Sigmoid colon (tissue), 7 donors: Measurements from ENCODE around the gene SPTAN1. TPM values are rescaled to one million over a fixed set of nuclear protein-coding genes. Genes with fewer than 3 reads are reported as not detected.
"Not testable (repeated sequence)": the region's sequence is repeated elsewhere in the genome, so short reads cannot be mapped to it uniquely, and the experiment has no call there.

ENCODE experiments used
- DNase-seq: peaks from one replicate; pipeline ENCODE4 v3.0.0-alpha.2; 2019
- H3K27ac ChIP-seq, 4 donors: fragments of 200-600 bp; sonication (generic); one replicate each; pipeline ENCODE4 v1.5.1; 2016 to 2019; ENCODE audit warnings: mild to moderate bottlenecking in 1 of 4
- H3K27me3 ChIP-seq, 3 donors: fragments of 200-600 bp; sonication (generic); one replicate each; pipeline ENCODE4 v1.5.1; 2019; ENCODE audit warnings: mild to moderate bottlenecking in 1 of 3
- H3K36me3 ChIP-seq, 4 donors: fragments of 200-600 bp; sonication (generic); one replicate each; pipeline ENCODE4 v1.5.1; 2016 to 2019
- H3K4me1 ChIP-seq, 4 donors: fragments of 200-600 bp; sonication (generic); one replicate each; pipeline ENCODE4 v1.5.1; 2017 to 2019
- H3K4me3 ChIP-seq, 4 donors: fragments of 200-600 bp; sonication (generic); one replicate each; pipeline ENCODE4 v1.5.1; 2017 to 2019; ENCODE audit warnings: mild to moderate bottlenecking in 2 of 4, moderate library complexity in 1 of 4
- H3K9me3 ChIP-seq, 4 donors: fragments of 200-600 bp in 3 of 4; sonication (generic) in 3 of 4; one replicate each; pipeline versions ENCODE4 v1.5.1 to v1.6.1; 2013 to 2019
- EP300 ChIP-seq, 4 donors: sonication (generic); formaldehyde crosslinking; IDR thresholded peaks; one replicate each; pipeline ENCODE4 v1.6.1; 2017; ENCODE audit warnings: antibody characterized with exemption in 4 of 4
- POLR2A ChIP-seq, 2 donors: fragments of 450-650 bp; IDR thresholded peaks; one replicate each; pipeline ENCODE4 v1.6.1; 2016; ENCODE audit warnings: antibody characterized with exemption in 2 of 2, mild to moderate bottlenecking in 2 of 2, moderate library complexity in 2 of 2
- POLR2AphosphoS5 ChIP-seq, 4 donors: sonication (generic); formaldehyde crosslinking; IDR thresholded peaks; one replicate each; pipeline ENCODE4 v1.6.1; 2017; ENCODE audit warnings: antibody characterized with exemption in 4 of 4
- WGBS, 2 donors: extraction: QIAGEN DNeasy Blood & Tissue Kit; methylation state at CpG; one replicate each; pipeline ENCODE4 v1.1.7; 2013; 5-methylcytosine and 5-hydroxymethylcytosine counted together
- intact Hi-C: fragments of 100-400 bp; cut with DNase I; formaldehyde crosslinking; loops from one replicate; pipeline ENCODE4 v1.15.1; 2023
- polyA plus RNA-seq, 3 donors: library from polyadenylated mRNA; stranded (reverse); fragments of 200-250 nt; gene quantifications; one replicate each; pipeline ENCODE4 v1.2.3, GENCODE V29; 2013
- total RNA-seq, 4 donors: library from RNA; depleted of rRNA; stranded (reverse); fragments of >200 nt; gene quantifications; one replicate each; pipeline ENCODE4 v1.1.0, GENCODE V29; 2016
- TF ChIP-seq, protein P1 (sequence below), 4 experiments: fragments of 450-650 bp in 3 of 4; fragments of 200-600 bp in 1 of 4; IDR thresholded peaks; one replicate each; pipeline ENCODE4 v1.5.1; 2016 to 2019; ENCODE audit warnings: antibody characterized with exemption in 4 of 4, mild to moderate bottlenecking in 3 of 4, moderate library complexity in 2 of 4
- donor health status: healthy with polysubstance abuse.
- donor health status: Bipolar disorder and iron deficiency.
- donor health status: healthy.

The SPTAN1 gene
- total and polyA plus RNA-seq, 7 donors = 43.5 to 306 (median 154) TPM

DNA sequence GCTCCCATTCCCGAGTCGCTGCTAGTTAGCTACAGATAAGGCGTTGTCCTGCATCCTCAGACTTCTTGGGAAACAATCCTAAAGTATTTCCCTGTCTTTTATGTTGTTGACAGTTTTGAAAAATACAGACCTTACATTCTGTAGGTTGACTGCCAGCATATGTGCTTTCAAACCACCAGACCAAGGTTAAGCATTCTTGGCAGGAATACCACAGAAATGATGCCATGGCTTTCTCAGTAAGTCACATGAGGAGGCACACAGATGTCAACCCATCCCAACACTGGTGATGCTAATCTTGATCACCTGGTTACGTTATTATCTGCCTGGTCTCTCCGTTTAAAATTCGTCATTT, 47.0 kb upstream of the SPTAN1 start:
- WGBS, 2 donors = 28 to 37% methylated on average over 6 of the region's 6 CpGs
- intact Hi-C loops = no loop called here
- Histone ChIP-seq H3K9me3 (no peaks in the 10 kb centered on the region), H3K36me3 (peaks cover 0 to 19% (median 4%) of the 10 kb centered on the region in 4 donors), H3K27me3 (no peaks in the 10 kb centered on the region), H3K27ac (peak overlapping the region in 3 of 4 donors; percentile 83 to 87 (median 85)), H3K4me1 (peaks cover 0 to 27% (median 21%) of the 10 kb centered on the region in 4 donors), H3K4me3 (peak overlapping the region; percentile 75 to 92 (median 78))
- no peak for DNase-seq
- TF ChIP-seq EP300 (IDR thresholded peaks at IDR 0.05) = no peak
- TF ChIP-seq, protein P1, sequence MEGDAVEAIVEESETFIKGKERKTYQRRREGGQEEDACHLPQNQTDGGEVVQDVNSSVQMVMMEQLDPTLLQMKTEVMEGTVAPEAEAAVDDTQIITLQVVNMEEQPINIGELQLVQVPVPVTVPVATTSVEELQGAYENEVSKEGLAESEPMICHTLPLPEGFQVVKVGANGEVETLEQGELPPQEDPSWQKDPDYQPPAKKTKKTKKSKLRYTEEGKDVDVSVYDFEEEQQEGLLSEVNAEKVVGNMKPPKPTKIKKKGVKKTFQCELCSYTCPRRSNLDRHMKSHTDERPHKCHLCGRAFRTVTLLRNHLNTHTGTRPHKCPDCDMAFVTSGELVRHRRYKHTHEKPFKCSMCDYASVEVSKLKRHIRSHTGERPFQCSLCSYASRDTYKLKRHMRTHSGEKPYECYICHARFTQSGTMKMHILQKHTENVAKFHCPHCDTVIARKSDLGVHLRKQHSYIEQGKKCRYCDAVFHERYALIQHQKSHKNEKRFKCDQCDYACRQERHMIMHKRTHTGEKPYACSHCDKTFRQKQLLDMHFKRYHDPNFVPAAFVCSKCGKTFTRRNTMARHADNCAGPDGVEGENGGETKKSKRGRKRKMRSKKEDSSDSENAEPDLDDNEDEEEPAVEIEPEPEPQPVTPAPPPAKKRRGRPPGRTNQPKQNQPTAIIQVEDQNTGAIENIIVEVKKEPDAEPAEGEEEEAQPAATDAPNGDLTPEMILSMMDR (IDR thresholded peaks at IDR 0.05) = no peak

DNA sequence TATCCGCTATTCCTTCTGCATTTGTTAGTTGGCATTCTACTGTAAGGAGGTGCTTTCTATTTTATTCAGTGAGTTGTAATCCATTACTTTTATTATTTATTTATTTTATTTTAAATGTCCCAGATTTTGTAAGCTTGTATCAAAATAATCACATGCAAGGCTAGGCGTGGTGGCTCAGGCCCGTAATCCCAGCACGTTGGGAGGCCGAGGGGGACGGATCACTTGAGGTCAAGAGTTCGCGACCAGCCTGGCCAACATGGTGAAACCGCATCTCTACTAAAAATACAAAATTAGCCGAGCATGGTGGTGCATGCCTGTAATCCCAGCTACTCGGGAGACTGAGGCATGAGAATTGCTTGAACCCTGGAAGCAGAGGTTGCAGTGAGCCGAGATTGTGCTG, 46.5 kb upstream of the SPTAN1 start:
- intact Hi-C loops, H3K27me3 ChIP-seq, H3K9me3 ChIP-seq, H3K27ac ChIP-seq: not testable (repeated sequence)
- peaks cover 0 to 21% (median 4%) of the 10 kb centered on the region in 4 donors for H3K36me3 ChIP-seq
- peak; percentile 12 for DNase-seq
- peak overlapping the region in 1 of 4 donors; percentile 75 for H3K4me3 ChIP-seq
- WGBS, 2 donors = 88 to 93% methylated on average over 12 of the region's 12 CpGs
- H3K4me1 ChIP-seq = peaks cover 0 to 27% (median 21%) of the 10 kb centered on the region in 4 donors

DNA sequence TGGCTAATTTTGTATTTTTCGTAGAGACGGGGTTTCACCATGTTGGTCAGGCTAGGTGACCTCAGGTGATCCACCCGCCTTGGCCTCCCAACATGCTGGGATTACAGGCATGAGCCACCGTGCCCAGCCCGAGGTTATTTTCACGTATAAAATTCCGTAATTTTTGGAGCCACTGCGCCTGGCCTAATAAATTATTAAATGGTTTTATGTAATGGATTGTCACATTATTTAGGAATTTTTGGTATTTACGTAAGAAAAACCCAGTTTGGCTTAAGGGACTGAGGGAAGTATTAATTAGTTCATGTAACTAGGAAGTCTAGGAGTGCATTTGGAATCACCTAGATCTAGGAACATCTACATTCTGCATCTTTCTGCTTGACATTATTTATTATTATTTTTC, 39.6 kb upstream of the SPTAN1 start:
- 97% methylated on average over 9 of the region's 9 CpGs for WGBS, 2 donors
- H3K36me3 ChIP-seq = peaks cover 11 to 83% (median 19%) of the 10 kb centered on the region in 4 donors
- intact Hi-C loops = no loop called here

DNA sequence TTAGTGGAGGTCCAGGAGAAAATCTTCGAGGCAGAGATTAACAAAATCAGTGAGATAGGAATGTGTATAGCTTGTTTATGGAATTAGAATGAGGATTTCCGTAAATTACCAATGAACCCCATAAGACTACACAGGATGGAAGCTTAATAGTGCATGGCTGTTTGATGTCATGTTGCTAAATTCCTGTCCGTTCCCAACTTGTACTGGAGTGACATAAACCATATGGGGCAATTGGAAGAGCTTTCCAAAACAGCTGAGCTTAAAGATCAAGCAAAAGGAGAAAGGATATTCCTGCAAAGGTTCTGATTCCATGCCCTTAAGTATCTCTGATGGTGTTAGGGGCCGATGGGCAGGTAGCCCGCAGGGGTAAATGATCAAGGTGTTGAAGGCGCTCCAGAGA, 30.4 kb upstream of the SPTAN1 start:
- TF ChIP-seq, protein P1 (IDR thresholded peaks at IDR 0.05) = no peak
- peak in 2 of 4 donors; percentile 25 to 53 for TF ChIP-seq POLR2AphosphoS5 (IDR thresholded peaks at IDR 0.05)
- Histone ChIP-seq H3K4me3 (no peak overlapping the region), H3K4me1 (peaks cover 0 to 16% (median 4%) of the 10 kb centered on the region in 4 donors), H3K36me3 (peaks cover 16 to 84% (median 30%) of the 10 kb centered on the region in 4 donors), H3K27me3 (no peaks in the 10 kb centered on the region), H3K27ac (no peak overlapping the region), H3K9me3 (no peaks in the 10 kb centered on the region)
- DNase-seq = no peak
- 94 to 95% methylated on average over 6 of the region's 6 CpGs for WGBS, 2 donors
- intact Hi-C loops = no loop called here

More for the DNA sequence above, 39.6 kb upstream of the SPTAN1 start:
- no peak overlapping the region for H3K4me3 ChIP-seq
- DNase-seq = peak; percentile 37
- TF ChIP-seq POLR2AphosphoS5 (IDR thresholded peaks at IDR 0.05) (no peak), POLR2A (IDR thresholded peaks at IDR 0.05) (no peak), EP300 (IDR thresholded peaks at IDR 0.05) (no peak)
- TF ChIP-seq, protein P1 (IDR thresholded peaks at IDR 0.05) = no peak
- no peaks in the 10 kb centered on the region for H3K9me3 ChIP-seq
- no peak overlapping the region for H3K27ac ChIP-seq
- no peaks in the 10 kb centered on the region for H3K27me3 ChIP-seq
- H3K4me1 ChIP-seq = no peaks in the 10 kb centered on the region

DNA sequence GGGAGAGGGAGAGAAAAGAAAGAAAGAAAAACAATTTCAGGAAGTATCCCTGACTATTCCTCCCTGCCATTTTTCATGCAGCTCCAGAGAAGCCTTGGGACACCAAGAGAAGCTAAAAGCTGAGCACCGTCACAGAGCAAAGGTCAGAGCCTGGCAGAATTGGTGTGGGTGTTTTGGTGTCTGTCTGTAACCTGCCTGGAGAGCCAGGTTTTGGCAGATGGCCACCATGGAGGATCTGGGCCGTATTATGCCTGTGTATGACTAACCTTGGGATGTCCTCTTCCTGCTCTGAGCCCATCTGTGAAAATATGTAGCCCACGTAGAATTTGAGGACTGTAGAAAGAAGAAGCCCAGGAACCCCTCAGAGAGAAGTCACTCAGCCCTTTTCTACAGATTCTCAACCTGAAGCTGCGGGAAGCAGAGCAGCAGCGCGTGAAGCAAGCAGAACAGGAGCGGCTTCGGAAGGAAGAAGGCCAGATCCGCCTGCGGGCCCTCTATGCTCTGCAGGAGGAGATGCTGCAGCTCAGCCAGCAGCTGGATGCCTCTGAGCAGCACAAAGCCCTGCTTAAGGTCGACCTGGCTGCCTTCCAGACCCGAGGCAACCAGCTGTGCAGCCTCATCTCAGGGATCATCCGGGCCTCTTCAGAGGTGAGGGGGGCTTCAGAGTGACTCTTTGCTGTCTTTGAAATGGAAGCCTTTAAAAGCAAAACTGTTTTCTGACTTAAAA, 29.0 kb upstream of the SPTAN1 start:
- TF ChIP-seq POLR2A (IDR thresholded peaks at IDR 0.05) (no peak), POLR2AphosphoS5 (IDR thresholded peaks at IDR 0.05) (no peak), EP300 (IDR thresholded peaks at IDR 0.05) (no peak)
- TF ChIP-seq, protein P1 (IDR thresholded peaks at IDR 0.05) = no peak
- H3K27ac ChIP-seq = peak overlapping the region; percentile 2 to 60 (median 33)
- 63 to 74% methylated on average over 13 of the region's 13 CpGs for WGBS, 2 donors
- peak; percentile 83 for DNase-seq
- peaks cover 0 to 16% (median 4%) of the 10 kb centered on the region in 4 donors for H3K4me1 ChIP-seq
- intact Hi-C loops = no loop called here
- H3K4me3 ChIP-seq = no peak overlapping the region
- no peaks in the 10 kb centered on the region for H3K27me3 ChIP-seq
- no peaks in the 10 kb centered on the region for H3K9me3 ChIP-seq
- H3K36me3 ChIP-seq = peaks cover 13 to 85% (median 37%) of the 10 kb centered on the region in 4 donors
